ENCODE measurements around the gene SIRT7. TPM values are rescaled to one million over a fixed set of nuclear protein-coding genes. Genes with fewer than 3 reads are reported as not detected.
A peak's percentile ranks its signal among the peaks of the same experiment; 100 is the strongest.

The SIRT7 gene
- total and polyA plus RNA-seq, 4 donors = 14.7 to 43.4 (median 32.9) TPM

DNA sequence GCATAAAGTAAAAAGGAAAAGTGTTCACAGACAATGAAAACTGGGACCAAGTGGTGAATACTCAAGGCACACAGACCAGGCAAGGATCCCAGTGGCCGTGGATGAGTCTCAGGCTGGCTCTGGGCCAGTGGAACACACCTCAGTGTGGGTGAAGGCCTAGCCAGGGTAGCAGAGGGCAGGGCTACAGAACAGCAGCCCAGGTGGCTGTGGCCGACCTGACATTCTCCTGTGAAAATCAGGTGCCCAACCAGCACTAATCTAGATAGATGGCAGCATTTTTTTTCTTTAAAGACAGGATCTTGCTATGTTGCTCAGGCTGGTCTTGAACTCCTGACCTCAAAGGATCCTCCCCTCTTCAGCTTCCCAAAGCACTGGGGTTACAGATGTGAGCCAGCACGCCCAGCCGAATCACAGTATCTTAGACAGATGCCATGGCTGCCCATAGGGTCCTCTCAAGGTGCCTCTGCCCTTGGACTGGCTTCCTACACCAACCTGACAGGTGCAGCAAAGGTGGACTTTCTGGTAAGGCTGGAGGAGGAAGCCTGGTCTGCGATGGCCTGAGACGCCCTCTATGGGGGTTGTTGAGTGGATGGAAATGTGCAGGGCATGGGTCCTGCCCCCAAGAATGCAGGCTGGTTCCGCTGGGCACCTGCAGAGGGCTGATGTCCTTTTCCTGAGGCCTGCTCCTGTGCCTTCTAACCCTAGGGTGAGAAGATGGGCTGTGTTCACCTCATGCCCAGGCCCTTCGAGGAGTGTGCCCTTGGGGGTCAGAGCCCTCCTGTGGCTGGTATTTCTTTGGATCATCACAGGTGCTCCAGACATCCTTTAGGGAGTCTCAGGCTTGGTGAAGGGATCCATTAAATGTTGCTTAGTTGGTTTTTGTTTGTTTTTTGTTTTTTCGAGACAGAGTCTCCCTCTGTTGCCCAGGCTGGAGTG, 53.9 kb downstream of the SIRT7 start:
- Histone ChIP-seq H3K9ac (ENCODE audit: insufficient read depth in 1 of 2, low read length in 2 of 2) (no peak overlapping the region), H3K9me3 (ENCODE audit: control insufficient read depth in 4 of 4, insufficient read depth in 3 of 4, low read length in 3 of 4) (no peaks in the 10 kb centered on the region), H3K4me1 (ENCODE audit: control insufficient read depth in 5 of 5, insufficient read depth in 5 of 5, low read length in 5 of 5) (peaks cover 0 to 26% (median 5%) of the 10 kb centered on the region in 5 donors), H3K36me3 (ENCODE audit: control insufficient read depth in 4 of 4, insufficient read depth in 4 of 4, low read length in 4 of 4) (peaks cover 0 to 23% (median 17%) of the 10 kb centered on the region in 4 donors), H3K27ac (ENCODE audit: low read depth in 1 of 2, low read length in 1 of 2) (no peak overlapping the region), H3K4me3 (no peak overlapping the region), H3K27me3 (ENCODE audit: control insufficient read depth in 3 of 3, insufficient read depth in 3 of 3, low read length in 2 of 3) (no peaks in the 10 kb centered on the region)
- 77 to 81% methylated on average over 9 of the region's 9 CpGs for WGBS, 2 donors
- TF ChIP-seq, protein P1, sequence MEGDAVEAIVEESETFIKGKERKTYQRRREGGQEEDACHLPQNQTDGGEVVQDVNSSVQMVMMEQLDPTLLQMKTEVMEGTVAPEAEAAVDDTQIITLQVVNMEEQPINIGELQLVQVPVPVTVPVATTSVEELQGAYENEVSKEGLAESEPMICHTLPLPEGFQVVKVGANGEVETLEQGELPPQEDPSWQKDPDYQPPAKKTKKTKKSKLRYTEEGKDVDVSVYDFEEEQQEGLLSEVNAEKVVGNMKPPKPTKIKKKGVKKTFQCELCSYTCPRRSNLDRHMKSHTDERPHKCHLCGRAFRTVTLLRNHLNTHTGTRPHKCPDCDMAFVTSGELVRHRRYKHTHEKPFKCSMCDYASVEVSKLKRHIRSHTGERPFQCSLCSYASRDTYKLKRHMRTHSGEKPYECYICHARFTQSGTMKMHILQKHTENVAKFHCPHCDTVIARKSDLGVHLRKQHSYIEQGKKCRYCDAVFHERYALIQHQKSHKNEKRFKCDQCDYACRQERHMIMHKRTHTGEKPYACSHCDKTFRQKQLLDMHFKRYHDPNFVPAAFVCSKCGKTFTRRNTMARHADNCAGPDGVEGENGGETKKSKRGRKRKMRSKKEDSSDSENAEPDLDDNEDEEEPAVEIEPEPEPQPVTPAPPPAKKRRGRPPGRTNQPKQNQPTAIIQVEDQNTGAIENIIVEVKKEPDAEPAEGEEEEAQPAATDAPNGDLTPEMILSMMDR (IDR thresholded peaks at IDR 0.05; ENCODE audit: control extremely low read depth, extremely low read depth) = no peak
- DNase-seq (no peak), ATAC-seq (ENCODE audit: insufficient read depth, low FRiP score) (no peak)

DNA sequence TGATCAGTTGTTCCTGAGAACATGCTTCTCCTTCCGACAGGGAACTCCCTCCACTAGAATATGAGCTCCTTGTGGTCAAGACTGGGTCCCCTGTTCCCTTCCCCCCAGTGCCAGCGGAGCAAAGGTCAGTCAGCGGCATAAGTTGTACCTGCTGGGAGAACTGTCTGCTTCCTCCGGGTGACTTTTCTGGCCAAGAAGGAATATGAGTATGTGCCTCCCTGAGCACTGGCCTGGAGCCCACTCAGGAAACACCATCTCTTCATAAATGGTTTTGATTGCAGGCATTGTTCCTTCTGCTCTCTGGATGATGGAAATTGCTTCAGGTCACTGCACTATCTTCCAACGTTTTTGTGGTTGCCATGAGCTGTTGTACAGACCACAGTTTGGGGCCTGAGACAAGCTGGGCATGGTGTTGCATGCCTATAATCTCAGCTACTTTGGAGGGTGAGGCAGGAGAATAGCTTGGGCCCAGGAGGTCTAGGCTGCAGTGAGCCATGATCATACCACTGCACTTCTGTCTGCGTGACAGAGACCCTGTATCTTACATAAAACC, 54.8 kb downstream of the SIRT7 start:
- TF ChIP-seq, protein P1 (IDR thresholded peaks at IDR 0.05; ENCODE audit: control extremely low read depth, extremely low read depth) = no peak
- no peak overlapping the region for H3K4me3 ChIP-seq
- no peak overlapping the region for H3K9ac ChIP-seq (ENCODE audit: insufficient read depth in 1 of 2, low read length in 2 of 2)
- H3K4me1 ChIP-seq (ENCODE audit: control insufficient read depth in 5 of 5, insufficient read depth in 5 of 5, low read length in 5 of 5) = peaks cover 0 to 23% (median 11%) of the 10 kb centered on the region in 5 donors
- WGBS, 2 donors = 46 to 73% methylated on average over 6 of the region's 6 CpGs
- peak overlapping the region in 1 of 2 donors; percentile 35 for H3K27ac ChIP-seq (ENCODE audit: low read depth in 1 of 2, low read length in 1 of 2)
- DNase-seq (no peak), ATAC-seq (ENCODE audit: insufficient read depth, low FRiP score) (no peak)
- H3K9me3 ChIP-seq (ENCODE audit: control insufficient read depth in 4 of 4, insufficient read depth in 3 of 4, low read length in 3 of 4) = no peaks in the 10 kb centered on the region
- H3K27me3 ChIP-seq (ENCODE audit: control insufficient read depth in 3 of 3, insufficient read depth in 3 of 3, low read length in 2 of 3) = no peaks in the 10 kb centered on the region
- peaks cover 0 to 24% (median 19%) of the 10 kb centered on the region in 4 donors for H3K36me3 ChIP-seq (ENCODE audit: control insufficient read depth in 4 of 4, insufficient read depth in 4 of 4, low read length in 4 of 4)

Other genes starting within 250 kb of the SIRT7 start
- 10 to 100 TPM; 27.4 to 31.8 TPM for gene ARL16, start 234.4 kb downstream of the SIRT7 start, total RNA-seq
- gene ARL16, start 234.4 kb downstream of the SIRT7 start, polyA plus RNA-seq = 10 to 100 TPM; 27.8 to 59.5 TPM
- 100 to 1,000 TPM in 1 of 2 donors, 10 to 100 TPM in 1; 51.5 to 128 TPM for gene HGS, start 234.2 kb downstream of the SIRT7 start, total RNA-seq
- gene HGS, start 234.2 kb downstream of the SIRT7 start, polyA plus RNA-seq = 100 to 1,000 TPM; 100 to 115 TPM
- 10 to 100 TPM in 1 of 2 donors, 1 to 10 TPM in 1; 6.1 to 74.9 TPM for gene MRPL12, start 214.8 kb downstream of the SIRT7 start, total RNA-seq
- gene MRPL12, start 214.8 kb downstream of the SIRT7 start, polyA plus RNA-seq = 100 to 1,000 TPM; 132 to 154 TPM
- gene SLC25A10, start 205.9 kb downstream of the SIRT7 start, total RNA-seq = 10 to 100 TPM in 1 of 2 donors, 1 to 10 TPM in 1; 4.3 to 21.0 TPM
- gene SLC25A10, start 205.9 kb downstream of the SIRT7 start, polyA plus RNA-seq = 10 to 100 TPM; 13.0 to 21.5 TPM
- gene GCGR, start 114.0 kb downstream of the SIRT7 start, total RNA-seq = under 1 TPM in 1 of 2 donors, not detected in 1; 0.11 TPM
- gene GCGR, start 114.0 kb downstream of the SIRT7 start, polyA plus RNA-seq = under 1 TPM; 0.09 to 0.12 TPM
- 10 to 100 TPM; 47.6 to 96.2 TPM for gene MCRIP1, start 84.9 kb downstream of the SIRT7 start, total RNA-seq
- 100 to 1,000 TPM; 117 to 188 TPM for gene MCRIP1, start 84.9 kb downstream of the SIRT7 start, polyA plus RNA-seq
- gene PPP1R27, start 83.1 kb downstream of the SIRT7 start, total RNA-seq = not detected
- gene PPP1R27, start 83.1 kb downstream of the SIRT7 start, polyA plus RNA-seq = under 1 TPM in 1 of 2 donors, not detected in 1; 0.13 TPM
- gene P4HB, start 57.6 kb downstream of the SIRT7 start, total RNA-seq = 100 to 1,000 TPM; 356 to 990 TPM
- 100 to 1,000 TPM; 695 to 862 TPM for gene P4HB, start 57.6 kb downstream of the SIRT7 start, polyA plus RNA-seq
- 100 to 1,000 TPM; 118 to 558 TPM for gene ARHGDIA, start 46.8 kb downstream of the SIRT7 start, total RNA-seq
- gene ARHGDIA, start 46.8 kb downstream of the SIRT7 start, polyA plus RNA-seq = 100 to 1,000 TPM; 327 to 464 TPM
- 10 to 100 TPM; 46.5 to 79.5 TPM for gene ALYREF, start 26.6 kb downstream of the SIRT7 start, total RNA-seq
- 10 to 100 TPM; 26.1 to 65.8 TPM for gene ALYREF, start 26.6 kb downstream of the SIRT7 start, polyA plus RNA-seq
- gene ANAPC11, start 26.5 kb downstream of the SIRT7 start, total RNA-seq = 100 to 1,000 TPM in 1 of 2 donors, 10 to 100 TPM in 1; 36.0 to 132 TPM
- 100 to 1,000 TPM; 236 to 293 TPM for gene ANAPC11, start 26.5 kb downstream of the SIRT7 start, polyA plus RNA-seq
- gene NPB, start 15.9 kb downstream of the SIRT7 start, total RNA-seq = under 1 TPM; 0.48 to 0.55 TPM
- gene NPB, start 15.9 kb downstream of the SIRT7 start, polyA plus RNA-seq = under 1 TPM; 0.41 to 0.44 TPM
- 10 to 100 TPM; 23.0 to 81.3 TPM for gene PCYT2, start 6.8 kb downstream of the SIRT7 start, total RNA-seq
- 10 to 100 TPM; 53.8 to 91.6 TPM for gene PCYT2, start 6.8 kb downstream of the SIRT7 start, polyA plus RNA-seq
- gene MAFG, start 9.6 kb upstream of the SIRT7 start, total RNA-seq = 10 to 100 TPM; 11.9 to 33.3 TPM
- gene MAFG, start 9.6 kb upstream of the SIRT7 start, polyA plus RNA-seq = 10 to 100 TPM; 17.2 to 29.3 TPM
- 10 to 100 TPM; 17.5 to 73.0 TPM for gene PYCR1, start 19.1 kb upstream of the SIRT7 start, total RNA-seq
- gene PYCR1, start 19.1 kb upstream of the SIRT7 start, polyA plus RNA-seq = 10 to 100 TPM; 21.4 to 66.0 TPM
- not detected for gene MYADML2, start 29.1 kb upstream of the SIRT7 start, total RNA-seq
- not detected for gene MYADML2, start 29.1 kb upstream of the SIRT7 start, polyA plus RNA-seq
- 1 to 10 TPM; 2.3 to 7.6 TPM for gene NOTUM, start 43.0 kb upstream of the SIRT7 start, total RNA-seq
- gene NOTUM, start 43.0 kb upstream of the SIRT7 start, polyA plus RNA-seq = 1 to 10 TPM in 1 of 2 donors, under 1 TPM in 1; 0.71 to 2.0 TPM
- gene ASPSCR1, start 59.5 kb upstream of the SIRT7 start, total RNA-seq = 10 to 100 TPM; 22.9 to 55.3 TPM
- gene ASPSCR1, start 59.5 kb upstream of the SIRT7 start, polyA plus RNA-seq = 10 to 100 TPM; 29.5 to 68.6 TPM
- 10 to 100 TPM; 21.5 to 86.9 TPM for gene CENPX, start 104.7 kb upstream of the SIRT7 start, total RNA-seq
- 100 to 1,000 TPM; 116 to 121 TPM for gene CENPX, start 104.7 kb upstream of the SIRT7 start, polyA plus RNA-seq
- 10 to 100 TPM; 13.3 to 26.6 TPM for gene LRRC45, start 105.1 kb upstream of the SIRT7 start, total RNA-seq
- 10 to 100 TPM; 12.1 to 19.7 TPM for gene LRRC45, start 105.1 kb upstream of the SIRT7 start, polyA plus RNA-seq
- gene RAC3, start 113.5 kb upstream of the SIRT7 start, total RNA-seq = 1 to 10 TPM; 8.2 to 8.3 TPM
- gene RAC3, start 113.5 kb upstream of the SIRT7 start, polyA plus RNA-seq = 1 to 10 TPM; 6.0 to 8.0 TPM
- gene DCXR, start 119.5 kb upstream of the SIRT7 start, total RNA-seq = 100 to 1,000 TPM in 1 of 2 donors, 10 to 100 TPM in 1; 41.6 to 218 TPM
- 100 to 1,000 TPM; 193 to 246 TPM for gene DCXR, start 119.5 kb upstream of the SIRT7 start, polyA plus RNA-seq
- 10 to 100 TPM; 34.7 to 37.5 TPM for gene RFNG, start 133.6 kb upstream of the SIRT7 start, total RNA-seq
- gene RFNG, start 133.6 kb upstream of the SIRT7 start, polyA plus RNA-seq = 10 to 100 TPM; 29.1 to 38.2 TPM
- gene GPS1, start 133.7 kb upstream of the SIRT7 start, total RNA-seq = 100 to 1,000 TPM in 1 of 2 donors, 10 to 100 TPM in 1; 71.0 to 102 TPM
- gene GPS1, start 133.7 kb upstream of the SIRT7 start, polyA plus RNA-seq = 10 to 100 TPM; 79.0 to 99.8 TPM
- 100 to 1,000 TPM in 1 of 2 donors, 10 to 100 TPM in 1; 40.0 to 117 TPM for gene DUS1L, start 147.6 kb upstream of the SIRT7 start, total RNA-seq
- 100 to 1,000 TPM in 1 of 2 donors, 10 to 100 TPM in 1; 82.8 to 179 TPM for gene DUS1L, start 147.6 kb upstream of the SIRT7 start, polyA plus RNA-seq
- gene FASN, start 180.1 kb upstream of the SIRT7 start, total RNA-seq = 100 to 1,000 TPM in 1 of 2 donors, 10 to 100 TPM in 1; 46.2 to 604 TPM
- 100 to 1,000 TPM; 166 to 258 TPM for gene FASN, start 180.1 kb upstream of the SIRT7 start, polyA plus RNA-seq

Measured in lung (tissue), 12 donors.